ENCODE data around the gene KPRP. TPM values are rescaled to one million over a fixed set of nuclear protein-coding genes. Genes with fewer than 3 reads are reported as not detected.

The KPRP gene, protein sequence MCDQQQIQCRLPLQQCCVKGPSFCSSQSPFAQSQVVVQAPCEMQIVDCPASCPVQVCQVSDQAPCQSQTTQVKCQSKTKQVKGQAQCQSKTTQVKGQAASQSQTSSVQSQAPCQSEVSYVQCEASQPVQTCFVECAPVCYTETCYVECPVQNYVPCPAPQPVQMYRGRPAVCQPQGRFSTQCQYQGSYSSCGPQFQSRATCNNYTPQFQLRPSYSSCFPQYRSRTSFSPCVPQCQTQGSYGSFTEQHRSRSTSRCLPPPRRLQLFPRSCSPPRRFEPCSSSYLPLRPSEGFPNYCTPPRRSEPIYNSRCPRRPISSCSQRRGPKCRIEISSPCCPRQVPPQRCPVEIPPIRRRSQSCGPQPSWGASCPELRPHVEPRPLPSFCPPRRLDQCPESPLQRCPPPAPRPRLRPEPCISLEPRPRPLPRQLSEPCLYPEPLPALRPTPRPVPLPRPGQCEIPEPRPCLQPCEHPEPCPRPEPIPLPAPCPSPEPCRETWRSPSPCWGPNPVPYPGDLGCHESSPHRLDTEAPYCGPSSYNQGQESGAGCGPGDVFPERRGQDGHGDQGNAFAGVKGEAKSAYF
- total RNA-seq = under 1 TPM in 1 of 4 donors, not detected in 3; 0.12 TPM

DNA sequence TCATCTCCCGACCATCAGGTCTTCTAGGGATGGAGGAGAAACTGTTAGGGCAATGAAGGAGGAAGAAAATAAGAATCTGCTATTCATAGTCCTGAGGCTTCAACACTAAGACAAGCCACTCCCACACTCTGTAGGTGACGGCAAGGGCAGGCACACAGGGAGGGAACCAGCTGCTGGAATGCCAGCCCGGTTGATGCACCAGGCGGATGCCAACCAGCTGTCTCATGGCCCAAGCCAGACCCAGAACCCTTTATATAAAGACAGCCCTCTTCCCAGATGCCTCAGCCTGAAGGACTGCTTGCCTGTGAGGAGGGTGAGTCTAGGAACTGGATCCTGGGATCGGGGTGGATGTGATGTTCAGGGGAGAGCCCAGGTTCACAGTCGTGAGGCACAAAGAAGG, at the start of gene KPRP:
KPRP (plus strand) TSS at position 279 of the 400 bp plus-strand sequence. CDS start 1,564 bp downstream, outside the sequence.
- Histone ChIP-seq H3K27ac (no peak within 1 kb of the TSS), H3K9me3 (no peaks in the 10 kb centered on the region), H3K27me3 (peaks cover 4% of the 10 kb centered on the region), H3K4me1 (no peaks in the 10 kb centered on the region), H3K36me3 (no peaks in the 10 kb centered on the region), H3K4me3 (no peak within 1 kb of the TSS)
- WGBS, 2 donors (ENCODE audit: low coverage in 1 of 2) = 61 to 76% methylated on average over 3 to 6 of the region's 6 CpGs
- TF ChIP-seq, protein P1, sequence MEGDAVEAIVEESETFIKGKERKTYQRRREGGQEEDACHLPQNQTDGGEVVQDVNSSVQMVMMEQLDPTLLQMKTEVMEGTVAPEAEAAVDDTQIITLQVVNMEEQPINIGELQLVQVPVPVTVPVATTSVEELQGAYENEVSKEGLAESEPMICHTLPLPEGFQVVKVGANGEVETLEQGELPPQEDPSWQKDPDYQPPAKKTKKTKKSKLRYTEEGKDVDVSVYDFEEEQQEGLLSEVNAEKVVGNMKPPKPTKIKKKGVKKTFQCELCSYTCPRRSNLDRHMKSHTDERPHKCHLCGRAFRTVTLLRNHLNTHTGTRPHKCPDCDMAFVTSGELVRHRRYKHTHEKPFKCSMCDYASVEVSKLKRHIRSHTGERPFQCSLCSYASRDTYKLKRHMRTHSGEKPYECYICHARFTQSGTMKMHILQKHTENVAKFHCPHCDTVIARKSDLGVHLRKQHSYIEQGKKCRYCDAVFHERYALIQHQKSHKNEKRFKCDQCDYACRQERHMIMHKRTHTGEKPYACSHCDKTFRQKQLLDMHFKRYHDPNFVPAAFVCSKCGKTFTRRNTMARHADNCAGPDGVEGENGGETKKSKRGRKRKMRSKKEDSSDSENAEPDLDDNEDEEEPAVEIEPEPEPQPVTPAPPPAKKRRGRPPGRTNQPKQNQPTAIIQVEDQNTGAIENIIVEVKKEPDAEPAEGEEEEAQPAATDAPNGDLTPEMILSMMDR (IDR thresholded peaks at IDR 0.05) = no peak
- ATAC-seq = no peak

DNA sequence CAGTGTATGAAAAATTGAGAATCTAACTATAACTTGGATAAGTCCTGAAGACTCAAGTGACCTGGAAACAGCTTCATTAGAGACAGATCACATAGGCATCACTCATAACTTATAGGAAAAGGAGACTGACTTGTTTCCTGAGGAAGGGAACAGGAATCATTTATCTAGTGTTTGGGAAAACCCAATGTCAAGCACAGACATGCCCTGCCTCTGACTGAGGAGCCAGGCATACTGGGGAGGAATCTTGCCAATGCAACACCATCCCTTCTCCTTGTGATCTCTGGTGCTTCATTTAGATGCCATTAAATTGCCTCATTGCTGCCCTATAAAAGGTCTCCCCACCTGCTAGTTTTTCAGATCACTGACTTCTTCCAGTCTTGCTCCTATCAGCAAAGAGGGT, 39.6 kb upstream of the KPRP start:
- H3K4me1 ChIP-seq = no peaks in the 10 kb centered on the region
- no peak overlapping the region for H3K27ac ChIP-seq
- no peaks in the 10 kb centered on the region for H3K27me3 ChIP-seq
- no peak for ATAC-seq
- peaks cover 0 to 12% (median 0%) of the 10 kb centered on the region in 3 donors for H3K9me3 ChIP-seq
- no peak for TF ChIP-seq EP300 (IDR thresholded peaks at IDR 0.05)
- TF ChIP-seq POLR2A (IDR thresholded peaks at IDR 0.05) = no peak
- no peak overlapping the region for H3K4me3 ChIP-seq
- no peaks in the 10 kb centered on the region for H3K36me3 ChIP-seq

DNA sequence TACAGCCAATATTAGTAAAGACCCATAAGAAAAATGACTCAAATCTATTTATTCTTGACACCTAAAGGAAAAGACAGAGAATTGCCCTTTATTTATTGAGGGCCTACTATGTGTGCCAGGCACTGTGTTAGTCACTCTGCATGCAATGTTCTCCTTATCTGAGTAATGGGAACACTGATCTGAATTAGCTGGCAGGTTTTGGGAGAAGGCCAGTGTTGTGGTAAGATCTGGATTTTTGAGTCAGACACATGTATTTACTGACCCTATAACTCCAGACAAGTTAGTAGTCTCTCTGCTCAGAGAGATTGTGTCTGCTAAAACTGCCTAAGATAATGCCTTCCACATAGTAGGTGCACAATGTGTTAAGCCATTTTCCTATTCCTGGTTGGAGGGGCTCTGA, 32.6 kb upstream of the KPRP start:
- no peak for ATAC-seq
- Histone ChIP-seq H3K27ac (no peak overlapping the region), H3K4me1 (no peaks in the 10 kb centered on the region), H3K27me3 (no peaks in the 10 kb centered on the region), H3K9me3 (no peaks in the 10 kb centered on the region), H3K4me3 (no peak overlapping the region), H3K36me3 (no peaks in the 10 kb centered on the region)
- no peak for TF ChIP-seq POLR2AphosphoS5 (IDR thresholded peaks at IDR 0.05)
- TF ChIP-seq, protein P1 (IDR thresholded peaks at IDR 0.05) = no peak
- TF ChIP-seq EP300 (IDR thresholded peaks at IDR 0.05) = no peak
- TF ChIP-seq POLR2A (IDR thresholded peaks at IDR 0.05) = no peak

DNA sequence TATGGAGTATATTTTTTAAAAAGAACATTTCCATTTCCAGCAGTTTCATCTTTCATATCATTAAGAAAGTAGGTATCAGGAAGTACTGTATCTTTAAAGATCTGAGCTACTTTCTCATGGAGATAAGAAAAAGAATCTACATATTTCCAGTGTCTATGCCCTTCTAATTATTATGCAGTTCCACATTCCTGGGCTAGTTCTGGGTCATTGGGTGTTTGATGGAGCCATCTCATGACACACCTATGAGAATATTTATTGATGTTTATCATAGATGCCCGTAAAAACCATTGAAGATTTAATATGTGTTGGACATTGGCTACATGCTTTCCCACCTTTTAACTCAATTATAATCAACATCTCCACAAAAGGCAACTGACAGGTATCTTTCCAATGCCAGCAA, 28.8 kb upstream of the KPRP start:
- no peaks in the 10 kb centered on the region for H3K4me1 ChIP-seq
- TF ChIP-seq, protein P1 (IDR thresholded peaks at IDR 0.05) = no peak
- TF ChIP-seq POLR2A (IDR thresholded peaks at IDR 0.05) (no peak), POLR2AphosphoS5 (IDR thresholded peaks at IDR 0.05) (no peak), EP300 (IDR thresholded peaks at IDR 0.05) (no peak)
- H3K4me3 ChIP-seq = no peak overlapping the region
- H3K36me3 ChIP-seq = no peaks in the 10 kb centered on the region
- WGBS, 2 donors (ENCODE audit: low coverage in 1 of 2) = 67 to 89% methylated on average over 1 of the region's 1 CpG
- H3K27me3 ChIP-seq = no peaks in the 10 kb centered on the region
- no peaks in the 10 kb centered on the region for H3K9me3 ChIP-seq
- no peak for ATAC-seq
- no peak overlapping the region for H3K27ac ChIP-seq

DNA sequence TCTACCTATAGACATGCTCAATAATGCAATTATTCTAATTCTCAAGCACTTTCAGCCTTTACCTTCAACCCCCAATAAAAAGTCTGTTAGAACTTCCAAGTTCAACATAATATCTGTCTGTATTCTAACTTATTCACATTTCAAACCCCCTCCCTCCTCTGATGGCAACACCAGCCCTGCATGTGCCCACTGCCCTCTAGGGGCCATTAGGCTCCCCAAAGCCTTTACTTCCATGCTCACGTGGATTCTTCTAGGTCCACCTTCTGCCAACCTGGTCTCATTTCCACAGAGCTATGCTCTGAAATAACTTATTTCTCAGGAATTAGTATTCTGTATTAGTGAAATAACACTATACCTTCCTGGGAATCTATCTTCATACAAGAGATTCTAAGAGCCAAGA, 22.2 kb upstream of the KPRP start:
- no peak for ATAC-seq
- no peaks in the 10 kb centered on the region for H3K9me3 ChIP-seq
- H3K36me3 ChIP-seq = no peaks in the 10 kb centered on the region
- no peaks in the 10 kb centered on the region for H3K4me1 ChIP-seq
- no peak for TF ChIP-seq POLR2A (IDR thresholded peaks at IDR 0.05)
- TF ChIP-seq, protein P1 (IDR thresholded peaks at IDR 0.05) = no peak
- TF ChIP-seq POLR2AphosphoS5 (IDR thresholded peaks at IDR 0.05) = no peak
- TF ChIP-seq EP300 (IDR thresholded peaks at IDR 0.05) = no peak
- no peaks in the 10 kb centered on the region for H3K27me3 ChIP-seq
- no peak overlapping the region for H3K27ac ChIP-seq
- no peak overlapping the region for H3K4me3 ChIP-seq
- WGBS, 2 donors (ENCODE audit: low coverage in 1 of 2) = 22 to 40% methylated on average over 1 of the region's 1 CpG

All from gastroesophageal sphincter (tissue), 4 donors.